Measurements from ENCODE around the gene DGLUCY. TPM values are rescaled to one million over a fixed set of nuclear protein-coding genes. Genes with fewer than 3 reads are reported as not detected.

The DGLUCY gene
- total and polyA plus RNA-seq, 7 donors, result 20.4 to 135 (median 77.5) TPM

DNA sequence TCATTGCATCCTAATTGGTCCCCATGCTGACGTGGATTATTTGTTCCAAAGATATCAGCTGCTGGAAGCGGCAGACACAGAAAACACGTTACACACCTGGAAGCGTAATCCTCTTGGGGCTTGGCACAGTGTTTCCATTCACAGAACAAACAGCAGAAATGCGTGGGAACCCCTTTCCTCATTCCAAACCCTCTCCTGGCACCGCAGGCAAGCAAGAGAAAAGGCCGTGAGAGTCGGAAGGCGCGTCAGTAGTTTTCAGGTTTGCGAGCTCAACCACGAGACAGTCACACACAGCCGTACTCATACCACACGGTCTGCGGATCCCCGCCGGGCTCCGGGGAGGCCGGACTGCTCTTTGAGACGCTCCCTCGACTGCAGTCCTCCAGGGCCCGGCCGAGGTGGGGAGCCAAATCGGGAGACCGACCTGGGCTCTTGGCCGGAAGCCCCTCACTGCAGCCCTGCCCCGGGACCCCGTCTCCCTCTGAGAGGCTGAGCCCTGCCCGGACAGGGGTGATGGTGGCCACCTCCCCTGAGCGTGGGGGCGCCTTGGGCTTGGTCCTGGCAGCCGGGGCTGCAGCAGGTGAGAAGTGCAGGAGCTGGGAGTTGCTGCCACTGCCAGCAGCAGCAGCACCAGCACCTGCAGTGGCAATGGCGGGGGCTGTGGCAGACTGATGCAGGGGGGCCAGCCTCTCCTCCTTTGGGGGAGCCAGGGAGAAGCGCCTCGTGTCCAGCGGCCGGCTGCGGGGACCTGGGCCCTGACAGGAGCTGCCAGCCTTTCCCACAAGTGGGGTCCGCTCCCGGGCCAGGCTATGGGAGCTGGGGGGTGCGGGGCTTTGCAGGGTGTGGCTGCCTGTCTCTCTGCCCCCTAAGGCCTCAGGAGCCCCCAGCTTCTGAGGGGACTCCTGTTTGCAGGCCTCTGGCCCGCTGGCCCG lies 158.7 kb downstream of the DGLUCY start:
- no peaks in the 10 kb centered on the region for H3K27me3 ChIP-seq (ENCODE audit: insufficient read depth in 3 of 3, low read length in 2 of 3)
- H3K36me3 ChIP-seq (ENCODE audit: insufficient read depth in 1 of 2, low read depth in 1 of 2), result no peaks in the 10 kb centered on the region
- no peak for ATAC-seq
- H3K4me1 ChIP-seq, result peaks cover 4% of the 10 kb centered on the region
- TF ChIP-seq, protein P1, sequence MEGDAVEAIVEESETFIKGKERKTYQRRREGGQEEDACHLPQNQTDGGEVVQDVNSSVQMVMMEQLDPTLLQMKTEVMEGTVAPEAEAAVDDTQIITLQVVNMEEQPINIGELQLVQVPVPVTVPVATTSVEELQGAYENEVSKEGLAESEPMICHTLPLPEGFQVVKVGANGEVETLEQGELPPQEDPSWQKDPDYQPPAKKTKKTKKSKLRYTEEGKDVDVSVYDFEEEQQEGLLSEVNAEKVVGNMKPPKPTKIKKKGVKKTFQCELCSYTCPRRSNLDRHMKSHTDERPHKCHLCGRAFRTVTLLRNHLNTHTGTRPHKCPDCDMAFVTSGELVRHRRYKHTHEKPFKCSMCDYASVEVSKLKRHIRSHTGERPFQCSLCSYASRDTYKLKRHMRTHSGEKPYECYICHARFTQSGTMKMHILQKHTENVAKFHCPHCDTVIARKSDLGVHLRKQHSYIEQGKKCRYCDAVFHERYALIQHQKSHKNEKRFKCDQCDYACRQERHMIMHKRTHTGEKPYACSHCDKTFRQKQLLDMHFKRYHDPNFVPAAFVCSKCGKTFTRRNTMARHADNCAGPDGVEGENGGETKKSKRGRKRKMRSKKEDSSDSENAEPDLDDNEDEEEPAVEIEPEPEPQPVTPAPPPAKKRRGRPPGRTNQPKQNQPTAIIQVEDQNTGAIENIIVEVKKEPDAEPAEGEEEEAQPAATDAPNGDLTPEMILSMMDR (IDR thresholded peaks at IDR 0.05), result no peak
- WGBS, 3 donors, result 88 to 92% (median 90%) methylated on average over 39 to 43 of the region's 43 CpGs
- H3K4me3 ChIP-seq, result no peak overlapping the region
- no peak for DNase-seq
- H3K27ac ChIP-seq, result no peak overlapping the region
- H3K9me3 ChIP-seq, result no peaks in the 10 kb centered on the region
- intact Hi-C loops (cut with DNase I), result no loop called here

DNA sequence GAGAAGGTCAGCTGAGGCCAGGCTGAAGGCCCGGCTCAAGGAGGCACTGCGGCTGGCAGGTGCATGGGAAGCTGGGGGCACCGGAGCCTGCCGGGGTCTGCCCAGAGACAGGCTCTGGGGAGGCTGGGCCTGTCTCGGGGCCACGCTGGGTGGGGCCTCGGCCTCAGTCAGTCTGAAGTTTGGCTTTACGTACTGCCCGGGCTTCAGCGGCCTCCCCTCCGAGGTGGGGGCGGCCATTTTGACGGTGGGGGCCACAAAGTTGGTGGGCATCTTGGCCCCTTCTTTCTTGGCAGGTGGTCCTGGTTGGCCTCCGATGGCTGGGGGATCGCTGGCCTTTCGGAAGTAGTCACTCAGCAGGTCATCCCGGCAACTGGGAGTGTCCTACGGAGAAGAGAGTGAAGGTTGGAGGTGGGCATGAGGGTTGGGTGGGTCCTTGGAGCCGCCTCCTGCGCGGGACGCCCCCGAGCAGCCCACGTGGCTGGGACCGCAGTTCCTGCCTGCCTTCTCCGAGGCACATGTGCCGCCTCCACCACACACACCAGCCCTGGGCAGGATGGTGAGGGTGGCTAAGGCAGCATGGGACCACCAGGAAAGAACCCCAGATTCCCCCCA lies 159.5 kb downstream of the DGLUCY start:
- Histone ChIP-seq H3K27ac (no peak overlapping the region), H3K9me3 (no peaks in the 10 kb centered on the region), H3K36me3 (ENCODE audit: insufficient read depth in 1 of 2, low read depth in 1 of 2) (no peaks in the 10 kb centered on the region), H3K4me1 (peaks cover 4% of the 10 kb centered on the region), H3K27me3 (ENCODE audit: insufficient read depth in 3 of 3, low read length in 2 of 3) (no peaks in the 10 kb centered on the region), H3K4me3 (no peak overlapping the region)
- DNase-seq, result peak in 1 of 2 donors; percentile 38
- intact Hi-C loops (cut with DNase I), result no loop called here
- TF ChIP-seq, protein P1 (IDR thresholded peaks at IDR 0.05), result no peak
- WGBS, 3 donors, result 95 to 97% (median 96%) methylated on average over 26 to 27 of the region's 27 CpGs
- no peak for ATAC-seq

DNA sequence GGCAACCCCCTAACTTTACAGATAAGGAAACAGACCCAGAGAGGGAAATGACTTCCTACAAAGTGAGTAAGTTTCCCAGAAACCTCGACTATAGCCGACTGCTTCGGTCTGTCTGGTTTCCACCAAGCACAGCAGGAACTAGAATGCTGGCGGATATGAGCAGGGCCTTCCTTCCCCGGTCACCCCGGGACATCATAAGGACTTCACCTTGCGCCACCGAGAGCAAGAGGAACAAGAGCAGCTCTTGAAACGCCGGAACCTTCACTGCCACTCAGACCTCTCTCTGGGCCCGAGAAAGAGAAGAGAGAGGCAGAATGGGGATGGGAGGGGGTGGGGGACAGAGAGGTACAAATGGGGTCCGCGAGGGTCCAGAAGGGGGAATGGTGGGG lies 160.0 kb downstream of the DGLUCY start:
- peaks cover 4% of the 10 kb centered on the region for H3K4me1 ChIP-seq
- intact Hi-C loops (cut with DNase I), result no loop called here
- no peak overlapping the region for H3K27ac ChIP-seq
- no peaks in the 10 kb centered on the region for H3K27me3 ChIP-seq (ENCODE audit: insufficient read depth in 3 of 3, low read length in 2 of 3)
- no peaks in the 10 kb centered on the region for H3K36me3 ChIP-seq (ENCODE audit: insufficient read depth in 1 of 2, low read depth in 1 of 2)
- no peak overlapping the region for H3K4me3 ChIP-seq
- whole genome bisulfite sequencing, 3 donors, result 89 to 93% (median 92%) methylated on average over 13 of the region's 13 CpGs
- no peaks in the 10 kb centered on the region for H3K9me3 ChIP-seq
- no peak for ATAC-seq
- TF ChIP-seq, protein P1 (IDR thresholded peaks at IDR 0.05), result no peak
- peak in 1 of 2 donors; percentile 26 for DNase-seq

DNA sequence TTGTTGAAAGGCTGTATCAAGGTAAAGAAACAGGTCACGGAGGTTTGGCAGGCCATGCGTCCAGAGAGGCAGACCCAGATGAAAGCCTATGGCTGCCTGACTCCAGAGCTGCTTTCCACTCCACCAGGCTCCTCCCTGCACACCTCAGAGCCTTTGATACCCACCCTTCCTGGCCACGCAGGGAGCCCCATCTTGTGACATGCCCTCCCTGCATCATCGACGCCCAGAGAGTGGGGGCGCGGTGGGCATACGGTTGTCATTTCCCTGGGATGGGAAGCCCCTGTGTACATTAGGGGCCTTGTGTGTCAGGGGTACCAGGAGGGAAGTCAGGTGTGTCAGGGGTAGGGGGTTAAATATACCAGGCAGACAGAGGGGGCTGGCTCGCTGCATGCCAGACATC lies 160.9 kb downstream of the DGLUCY start:
- H3K9me3 ChIP-seq, result no peaks in the 10 kb centered on the region
- no peak for ATAC-seq
- H3K36me3 ChIP-seq (ENCODE audit: insufficient read depth in 1 of 2, low read depth in 1 of 2), result no peaks in the 10 kb centered on the region
- H3K27ac ChIP-seq, result no peak overlapping the region
- 94 to 96% (median 95%) methylated on average over 9 of the region's 9 CpGs for WGBS, 3 donors
- H3K4me1 ChIP-seq, result no peaks in the 10 kb centered on the region
- TF ChIP-seq, protein P1 (IDR thresholded peaks at IDR 0.05), result no peak
- intact Hi-C loops (cut with DNase I), result no loop called here
- peak in 1 of 2 donors; percentile 8 for DNase-seq
- H3K27me3 ChIP-seq (ENCODE audit: insufficient read depth in 3 of 3, low read length in 2 of 3), result no peaks in the 10 kb centered on the region
- H3K4me3 ChIP-seq, result no peak overlapping the region

Other genes with a start within 250 kb of the DGLUCY start
- 10 to 100 TPM; 11.5 to 20.0 (median 15.8) TPM for gene RPS6KA5, start 53.4 kb upstream of the DGLUCY start, total RNA-seq
- gene RPS6KA5, start 53.4 kb upstream of the DGLUCY start, polyA plus RNA-seq, result 1 to 10 TPM in 2 of 3 donors, under 1 TPM in 1; 0.94 to 3.9 (median 3.7) TPM
- gene GPR68, start 130.6 kb downstream of the DGLUCY start, total RNA-seq, result under 1 TPM; 0.08 to 0.27 (median 0.18) TPM
- gene GPR68, start 130.6 kb downstream of the DGLUCY start, polyA plus RNA-seq, result under 1 TPM in 2 of 3 donors, not detected in 1; 0.03 to 0.15 TPM